GM18867 (cell line): ENCODE results near the gene RGS1.

ENCODE experiments used
- ATAC-seq: cut with Tn5 transposase; IDR thresholded peaks from one replicate; pipeline ENCODE4 v1.9.1; 2021; ENCODE audit warnings: mild to moderate bottlenecking, moderate library complexity; ENCODE audit not compliant: unreplicated experiment

RGS1 gene

DNA sequence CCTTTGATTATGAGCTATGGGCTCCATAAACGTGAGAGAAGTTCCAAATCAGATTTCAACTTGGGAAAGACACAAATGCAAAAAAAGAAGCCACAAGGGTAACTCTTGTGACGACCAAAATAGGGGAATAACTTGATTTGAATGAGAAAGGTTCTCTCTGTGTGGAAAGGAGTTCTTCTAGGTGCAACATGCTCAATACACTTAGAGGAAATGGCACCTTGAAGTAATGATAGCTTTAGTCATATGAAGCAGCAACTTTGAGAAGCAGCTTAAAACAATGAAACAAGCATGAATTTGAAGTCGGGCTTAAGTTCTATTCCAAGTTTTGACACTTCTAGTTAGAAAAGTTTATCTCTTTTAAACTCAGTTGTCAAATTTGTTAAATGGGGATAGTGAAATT, 21.8 kb upstream of the RGS1 start:
- no peak for ATAC-seq

DNA sequence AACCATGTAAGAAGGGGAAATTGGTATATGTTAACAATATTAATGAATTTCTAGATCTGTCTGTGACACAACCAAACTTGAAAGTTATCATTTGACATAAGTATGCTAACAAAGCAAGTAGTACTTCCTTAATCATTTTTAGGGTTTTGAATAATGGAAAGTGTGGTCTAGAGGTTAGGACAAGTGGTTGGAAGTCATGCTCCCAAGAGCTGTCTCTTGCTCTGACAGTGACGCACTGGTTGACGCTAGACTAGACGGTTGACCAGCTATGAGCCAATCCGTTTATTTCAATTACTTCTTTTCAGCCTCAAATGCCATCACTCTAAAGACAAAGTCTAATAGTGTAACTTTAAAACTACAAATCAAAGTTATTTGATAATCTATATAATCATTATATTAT, 20.7 kb upstream of the RGS1 start:
- ATAC-seq, result no peak

DNA sequence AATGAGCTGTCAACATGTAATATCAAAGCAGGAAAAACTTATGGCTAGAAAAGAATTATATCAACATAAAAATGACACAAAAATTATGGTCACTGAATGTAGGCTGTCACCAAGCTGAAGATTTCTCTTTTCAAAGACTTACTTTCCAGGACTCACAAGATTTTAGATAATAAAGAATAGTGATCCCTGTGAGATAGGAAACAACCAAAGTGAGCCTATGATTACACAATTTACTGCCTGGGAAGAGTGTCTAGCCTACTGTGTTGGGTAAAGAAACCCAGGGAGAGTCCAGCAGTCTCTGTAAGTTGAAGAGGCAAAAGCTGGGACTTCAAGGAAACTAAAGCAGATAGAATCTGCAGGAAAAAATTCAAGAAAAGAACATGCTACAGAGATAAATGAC, 20.2 kb upstream of the RGS1 start:
- ATAC-seq, result no peak

DNA sequence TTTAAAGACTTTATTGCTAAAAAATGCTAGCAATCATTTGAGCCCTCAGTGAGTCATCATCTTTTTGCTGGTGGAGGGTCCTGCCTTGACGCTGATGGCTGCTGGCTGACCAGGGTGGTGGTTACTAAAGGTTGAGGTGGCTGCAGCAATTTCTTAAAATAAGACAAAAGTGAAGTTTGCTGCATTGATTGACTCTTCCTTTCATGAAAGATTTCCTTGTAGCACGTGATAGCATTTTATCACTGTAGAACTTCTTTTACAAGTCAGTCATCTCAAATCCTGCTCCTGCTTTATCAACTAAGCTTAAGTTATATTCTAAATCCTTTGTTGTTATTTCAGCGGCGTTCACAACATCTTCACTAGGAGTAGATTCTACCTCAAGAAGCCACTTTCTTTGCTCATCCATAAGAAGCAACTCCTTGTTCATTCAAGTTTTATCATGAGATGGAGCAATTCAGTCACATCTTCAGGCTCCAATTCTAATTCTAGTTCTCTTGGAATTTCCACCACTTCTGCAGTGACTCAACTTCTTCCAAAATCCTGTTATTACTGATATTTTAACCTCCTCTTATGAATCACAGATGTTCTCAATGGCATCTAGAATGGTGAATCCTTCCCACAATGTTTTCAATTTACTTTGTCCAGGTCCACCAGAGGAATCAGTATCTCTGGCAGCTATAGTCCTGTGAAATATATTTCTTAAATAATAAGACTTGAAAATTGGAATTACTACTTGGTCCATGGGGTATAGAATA, 17.6 kb upstream of the RGS1 start:
- ATAC-seq, result no peak

DNA sequence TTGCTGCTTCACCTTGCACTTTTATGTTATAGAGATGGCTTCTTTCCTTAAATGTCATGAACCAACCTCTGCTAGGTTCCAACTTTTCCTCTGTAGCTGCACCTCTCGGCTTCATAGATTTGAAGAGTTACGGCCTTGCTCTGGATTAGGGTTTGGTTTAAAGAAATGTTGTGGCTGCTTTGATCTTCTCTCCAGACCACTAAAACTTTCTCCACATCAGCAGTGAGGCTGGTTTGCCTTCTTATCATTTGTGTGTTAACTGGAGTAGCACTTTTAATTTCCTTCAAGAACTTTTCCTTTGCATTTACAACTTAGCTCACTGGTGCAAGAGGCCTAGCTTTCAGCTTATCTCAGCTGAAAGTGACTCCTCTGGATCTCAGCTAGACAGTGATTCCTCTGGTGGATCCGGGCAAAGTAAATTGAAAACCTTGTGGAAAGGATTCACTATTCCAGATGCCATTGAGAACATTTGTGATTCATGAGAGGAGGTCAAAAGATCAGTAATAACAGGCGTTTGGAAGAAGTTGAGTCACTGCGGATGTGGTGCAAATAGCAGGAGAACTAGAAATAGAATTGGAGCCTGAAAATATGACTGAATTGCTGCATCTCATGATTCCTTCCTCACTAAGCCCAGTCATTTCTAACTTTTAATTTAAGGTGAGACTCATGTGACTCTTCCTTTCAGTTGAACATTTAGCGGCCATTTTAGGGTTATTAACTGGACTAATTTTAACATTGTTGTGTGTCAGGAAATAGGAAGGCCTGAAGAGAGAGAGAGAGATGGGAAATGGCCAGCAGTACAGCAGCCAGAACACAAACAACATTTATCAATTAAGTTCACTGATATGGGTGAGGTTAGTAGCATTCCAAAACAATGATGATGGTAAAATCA, 16.2 kb upstream of the RGS1 start:
- ATAC-seq, result peak; percentile 71

DNA sequence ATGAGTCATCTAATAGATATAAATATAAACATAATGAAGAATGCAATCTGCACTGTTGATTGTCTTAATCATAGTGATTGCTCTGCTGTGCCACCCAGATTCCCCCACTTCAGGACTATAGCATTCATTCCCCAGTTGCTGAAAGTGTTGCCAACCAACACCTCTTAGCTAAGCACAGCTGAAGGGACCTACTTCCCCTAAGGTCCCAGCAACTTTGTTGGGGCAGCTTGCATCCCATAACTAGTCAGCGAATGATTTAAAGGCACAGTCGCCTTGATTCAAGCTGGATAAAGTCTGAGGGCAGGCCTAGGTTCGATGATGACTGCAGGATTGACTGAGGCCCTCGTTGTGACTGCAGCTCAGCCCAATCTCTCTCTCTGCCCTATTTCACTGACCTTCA, 14.3 kb upstream of the RGS1 start:
- no peak for ATAC-seq

DNA sequence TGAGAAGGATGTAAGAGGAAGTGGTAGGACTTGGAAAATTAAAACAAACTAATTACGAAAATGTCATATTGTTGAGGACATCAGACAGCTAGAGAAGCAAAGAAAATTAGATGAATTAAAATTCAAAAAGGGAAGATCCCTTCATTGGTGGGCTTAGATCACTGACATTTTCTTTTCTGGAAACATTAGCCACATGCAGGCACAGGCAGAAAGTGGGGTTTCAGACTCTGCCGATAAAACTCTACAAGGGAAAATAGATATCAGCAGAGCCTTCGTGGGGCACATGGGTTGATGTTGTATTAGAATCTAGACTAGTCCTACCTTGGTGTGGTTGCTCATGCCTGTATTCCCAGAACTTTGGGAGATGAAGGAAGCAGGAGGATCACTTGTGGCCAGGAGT, 12.4 kb upstream of the RGS1 start:
- ATAC-seq, result no peak

DNA sequence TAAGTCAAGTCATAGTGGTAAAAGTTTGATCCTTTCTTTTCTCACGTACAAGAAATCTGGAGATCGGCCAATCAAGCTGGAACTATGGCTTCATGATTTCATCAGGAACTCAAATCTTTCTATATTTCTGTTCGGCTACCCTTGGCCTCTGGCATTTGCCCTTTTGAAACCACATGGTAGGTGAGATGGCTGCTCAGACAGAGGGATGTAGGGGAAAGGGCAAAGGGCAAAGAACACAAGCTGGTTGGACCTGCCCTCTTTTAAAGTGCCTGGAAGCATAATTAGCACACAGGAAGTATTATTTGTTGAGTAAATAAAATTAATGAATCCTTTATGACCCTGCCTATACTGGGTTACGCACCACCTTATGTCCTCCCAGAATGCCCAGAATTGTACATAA, 11.5 kb upstream of the RGS1 start:
- ATAC-seq, result no peak

DNA sequence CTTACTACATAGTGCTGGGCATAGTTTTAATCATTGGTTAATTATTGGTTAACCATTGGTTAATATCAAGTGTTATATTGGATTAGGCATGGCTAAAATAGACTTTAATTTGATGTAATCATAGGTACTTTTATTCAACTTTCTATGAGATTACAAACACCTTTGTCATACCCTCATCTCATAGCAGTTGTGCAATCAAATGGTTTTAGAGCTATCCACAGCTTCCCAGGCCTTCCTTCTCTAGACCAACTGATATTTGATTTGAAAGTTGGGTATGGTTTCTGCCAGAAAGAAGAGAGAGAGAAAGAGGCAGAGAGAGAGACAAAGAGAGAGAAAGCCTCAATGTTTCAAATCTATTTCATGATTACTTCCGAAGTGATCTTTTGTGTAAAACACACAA, 9.6 kb upstream of the RGS1 start:
- no peak for ATAC-seq

DNA sequence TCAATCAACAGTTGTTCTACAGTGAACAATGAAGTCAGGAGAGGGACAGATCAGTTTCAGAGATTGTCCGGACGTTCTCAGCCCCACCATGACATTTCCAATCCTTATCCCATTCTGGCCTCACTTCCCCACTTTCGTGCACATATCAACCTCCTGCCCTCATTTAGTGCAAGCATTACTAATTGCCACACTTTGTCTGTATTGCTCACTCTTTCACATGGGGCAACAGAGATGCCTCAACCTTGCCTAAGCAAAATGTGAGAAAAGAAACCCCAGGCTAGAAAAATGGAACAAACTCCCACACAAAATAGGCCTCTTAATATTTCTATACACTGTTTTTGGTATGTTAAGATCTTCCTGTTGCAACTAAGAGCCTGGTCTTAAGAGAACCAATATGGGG, 8.9 kb upstream of the RGS1 start:
- no peak for ATAC-seq

DNA sequence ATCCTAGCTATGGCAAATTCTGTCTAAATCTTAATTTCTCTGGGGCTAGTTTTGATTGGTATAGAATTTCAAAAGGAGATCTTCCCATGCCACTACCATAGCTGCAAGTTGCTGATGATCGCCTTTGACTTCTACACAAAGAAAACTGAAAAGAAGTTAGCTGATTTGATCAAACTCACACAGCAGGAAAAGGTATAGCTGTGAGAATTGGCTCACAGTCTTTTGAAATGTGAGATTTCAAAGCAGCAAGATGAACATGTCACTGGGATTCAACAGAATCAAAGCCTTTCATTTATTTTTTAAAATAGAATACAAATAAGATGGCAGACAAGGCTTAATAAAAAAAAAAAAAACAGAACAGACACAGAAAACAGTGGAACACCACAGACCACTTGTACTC, 7.5 kb upstream of the RGS1 start:
- ATAC-seq, result no peak

DNA sequence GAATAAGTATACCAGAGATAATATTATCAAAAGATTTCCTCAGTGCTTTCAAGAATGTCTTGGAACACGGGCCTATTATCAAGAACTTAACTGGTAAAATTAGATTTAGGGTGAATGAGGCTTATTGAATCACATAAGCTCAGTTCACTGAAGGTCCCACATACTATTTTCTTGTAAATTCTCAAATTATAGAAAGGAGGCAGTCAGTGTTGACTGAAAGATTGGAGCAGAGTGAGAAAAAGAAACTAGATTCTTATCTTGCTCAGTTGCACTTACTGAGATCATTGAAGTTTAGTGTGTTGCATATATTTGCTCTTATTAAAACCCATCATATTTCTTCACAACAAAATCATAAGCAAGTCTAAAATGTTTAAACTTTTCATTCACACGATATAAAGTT, 3.9 kb upstream of the RGS1 start:
- ATAC-seq, result no peak

DNA sequence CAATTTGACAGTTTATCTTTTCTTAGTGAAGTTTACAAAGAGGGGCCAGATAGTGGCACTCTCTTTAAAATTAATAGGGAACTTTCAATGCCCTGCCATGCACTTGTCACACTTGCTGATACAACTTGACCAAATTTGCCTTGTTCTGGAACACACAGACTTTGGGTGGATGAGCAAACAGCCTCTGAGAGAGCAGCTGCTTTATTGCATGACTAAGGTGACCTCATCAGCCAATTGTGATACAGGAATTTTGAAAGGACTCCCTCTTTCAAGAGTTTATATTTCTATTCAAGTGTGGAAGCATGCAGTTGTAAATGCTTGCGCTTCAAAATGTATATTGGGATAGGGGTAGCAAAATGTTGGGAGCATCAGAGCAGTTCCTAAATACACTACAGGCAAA, 2.1 kb upstream of the RGS1 start:
- no peak for ATAC-seq

DNA sequence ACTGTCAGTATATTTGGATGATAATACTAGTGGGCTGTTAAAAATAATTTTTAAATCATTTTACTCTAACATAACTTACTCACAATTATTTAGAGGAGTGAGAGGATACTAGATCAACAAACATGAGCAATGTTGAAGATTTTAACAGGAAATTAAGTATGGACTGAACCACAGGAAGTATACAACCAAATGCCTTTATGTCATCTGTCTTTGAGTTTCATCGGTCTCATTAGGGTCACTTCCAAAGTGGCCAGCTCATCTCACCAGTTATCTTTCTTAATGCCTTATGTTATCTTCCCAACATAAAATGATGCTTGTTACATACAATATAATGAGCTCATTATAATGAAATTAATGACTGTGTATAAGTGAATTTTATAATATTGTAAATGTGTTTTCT, 1.5 kb upstream of the RGS1 start:
- ATAC-seq, result no peak

DNA sequence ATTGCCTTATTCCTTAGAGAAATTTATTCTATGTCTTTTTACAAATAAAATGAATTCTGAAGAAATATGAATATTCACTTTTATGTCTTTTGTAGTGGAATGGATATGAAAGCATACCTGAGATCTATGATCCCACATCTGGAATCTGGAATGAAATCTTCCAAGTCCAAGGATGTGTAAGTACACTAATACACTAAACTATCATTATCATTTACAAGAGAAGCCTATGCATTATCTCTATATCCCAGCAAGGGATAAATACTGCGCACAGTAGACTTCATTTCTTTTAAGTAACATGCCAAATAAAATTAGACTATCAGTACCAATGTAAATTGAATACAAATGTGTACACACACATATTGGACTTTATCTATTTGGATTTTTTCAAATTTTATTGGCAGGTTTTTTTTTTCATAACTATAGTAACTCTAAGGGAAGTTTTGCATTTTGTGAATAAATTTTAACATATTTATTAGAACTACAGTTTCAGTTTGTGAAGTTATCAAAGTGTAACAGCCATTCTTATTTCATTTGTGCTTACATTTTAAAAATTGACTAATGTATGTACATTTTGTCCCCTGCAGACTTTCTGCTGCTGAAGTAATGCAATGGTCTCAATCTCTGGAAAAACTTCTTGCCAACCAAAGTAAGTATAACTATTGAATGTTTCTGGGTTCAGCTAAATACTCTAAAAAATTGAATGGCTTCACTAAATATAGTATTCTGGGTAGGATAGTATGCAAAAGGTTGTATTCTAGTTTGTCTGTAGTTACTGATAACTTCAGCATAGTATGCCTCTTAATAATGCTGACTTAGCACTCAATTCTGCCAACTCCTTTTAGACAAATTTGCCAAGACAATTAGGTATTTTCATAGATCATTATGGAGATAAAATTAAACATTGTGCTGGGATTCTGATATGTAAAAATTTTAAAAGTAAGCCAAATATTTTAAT, 894 bp downstream of the RGS1 start:
- no peak for ATAC-seq

DNA sequence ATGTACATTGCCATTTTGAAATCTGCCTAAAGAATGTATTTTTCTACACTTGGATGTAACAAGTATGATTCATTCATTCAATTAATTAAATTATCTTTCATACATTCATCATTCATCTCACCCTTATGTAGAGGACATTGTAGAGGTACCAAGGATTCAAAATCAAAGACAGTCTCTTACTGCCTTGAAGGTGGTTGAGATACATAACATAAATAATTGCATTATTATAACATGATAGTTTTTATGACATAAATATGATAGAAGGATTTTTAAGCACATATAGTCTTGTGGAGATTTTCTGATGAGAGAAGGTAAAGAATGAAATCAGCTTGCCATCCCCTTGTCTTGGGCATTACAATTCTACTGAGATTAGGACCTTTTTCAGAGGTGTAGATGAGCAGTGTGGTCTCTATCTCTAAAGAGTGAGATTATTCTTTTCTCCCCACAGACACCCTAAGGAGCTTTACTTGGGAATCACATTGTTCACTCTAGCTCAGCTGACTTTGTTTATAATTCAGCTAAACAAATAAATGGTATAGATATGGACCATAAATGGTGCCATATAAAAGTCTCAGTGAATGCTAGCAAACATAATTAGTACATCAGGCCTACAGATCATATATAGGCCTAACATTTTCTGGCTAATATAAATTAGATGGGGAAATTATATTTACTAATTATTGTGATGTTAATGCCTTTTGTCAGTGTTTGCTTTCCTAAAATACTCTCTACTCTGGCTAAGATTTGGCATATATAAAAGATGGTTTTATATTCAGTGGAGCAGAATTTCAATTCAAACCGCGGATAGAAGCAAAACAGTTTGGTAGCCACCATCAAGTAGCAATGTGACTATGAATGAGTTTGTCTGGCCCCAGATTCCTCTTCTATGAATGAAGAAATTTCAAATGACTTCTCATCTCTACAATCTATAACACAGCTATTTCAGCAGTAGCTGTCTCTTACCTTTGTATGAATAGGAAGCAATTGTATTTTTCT, 1.9 kb downstream of the RGS1 start:
- ATAC-seq, result no peak

DNA sequence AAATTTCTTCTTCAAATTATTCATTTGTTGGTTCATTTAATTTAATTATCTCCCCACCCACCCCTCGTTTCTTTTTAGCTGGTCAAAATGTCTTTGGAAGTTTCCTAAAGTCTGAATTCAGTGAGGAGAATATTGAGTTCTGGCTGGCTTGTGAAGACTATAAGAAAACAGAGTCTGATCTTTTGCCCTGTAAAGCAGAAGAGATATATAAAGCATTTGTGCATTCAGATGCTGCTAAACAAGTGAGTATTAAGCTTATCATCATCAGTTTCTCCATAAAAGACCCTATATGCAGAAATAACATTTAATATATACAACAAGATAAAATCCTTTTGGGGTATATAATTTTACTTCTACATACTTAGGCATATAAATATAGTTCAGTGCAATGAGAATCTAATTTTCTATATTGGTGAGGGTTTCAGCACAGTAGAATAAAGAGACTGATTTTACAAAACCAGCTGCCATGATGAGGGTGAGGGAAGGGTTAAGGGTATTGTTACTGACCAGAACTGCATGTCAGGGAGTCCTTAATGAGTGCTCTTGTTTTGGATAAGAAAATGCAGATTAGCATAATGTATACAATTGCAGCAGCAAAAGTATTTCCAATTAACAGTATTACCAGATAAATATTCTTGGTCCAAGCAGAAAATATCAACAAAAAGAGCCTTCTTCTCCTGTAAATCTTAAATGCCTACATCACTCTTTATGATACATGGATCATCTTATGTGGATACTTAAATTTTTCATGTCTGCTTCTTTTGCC, 2.8 kb downstream of the RGS1 start:
- no peak for ATAC-seq

DNA sequence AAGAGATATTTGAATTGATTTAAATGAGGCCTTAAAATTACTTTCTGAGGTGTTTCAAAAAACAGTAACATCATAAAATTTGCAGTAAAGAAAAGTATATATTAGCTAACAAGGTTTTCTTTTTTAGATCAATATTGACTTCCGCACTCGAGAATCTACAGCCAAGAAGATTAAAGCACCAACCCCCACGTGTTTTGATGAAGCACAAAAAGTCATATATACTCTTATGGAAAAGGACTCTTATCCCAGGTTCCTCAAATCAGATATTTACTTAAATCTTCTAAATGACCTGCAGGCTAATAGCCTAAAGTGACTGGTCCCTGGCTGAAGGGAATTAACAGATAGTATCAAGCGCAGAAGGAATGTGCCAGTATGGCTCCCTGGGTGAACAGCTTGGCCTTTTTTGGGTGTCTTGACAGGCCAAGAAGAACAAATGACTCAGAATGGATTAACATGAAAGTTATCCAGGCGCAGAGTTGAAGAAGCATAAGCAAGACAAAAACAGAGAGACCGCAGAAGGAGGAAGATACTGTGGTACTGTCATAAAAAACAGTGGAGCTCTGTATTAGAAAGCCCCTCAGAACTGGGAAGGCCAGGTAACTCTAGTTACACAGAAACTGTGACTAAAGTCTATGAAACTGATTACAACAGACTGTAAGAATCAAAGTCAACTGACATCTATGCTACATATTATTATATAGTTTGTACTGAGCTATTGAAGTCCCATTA, 3.6 kb downstream of the RGS1 start:
- peak; percentile 22 for ATAC-seq
